Fibroblast of peridontal ligament (primary cell): ENCODE data around the gene PLEKHG5.

Source experiments
- DNase-seq: peaks from one replicate; pipeline ENCODE4 v3.0.0-alpha.2; 2010; ENCODE audit errors: extremely low read depth

PLEKHG5 gene, protein sequence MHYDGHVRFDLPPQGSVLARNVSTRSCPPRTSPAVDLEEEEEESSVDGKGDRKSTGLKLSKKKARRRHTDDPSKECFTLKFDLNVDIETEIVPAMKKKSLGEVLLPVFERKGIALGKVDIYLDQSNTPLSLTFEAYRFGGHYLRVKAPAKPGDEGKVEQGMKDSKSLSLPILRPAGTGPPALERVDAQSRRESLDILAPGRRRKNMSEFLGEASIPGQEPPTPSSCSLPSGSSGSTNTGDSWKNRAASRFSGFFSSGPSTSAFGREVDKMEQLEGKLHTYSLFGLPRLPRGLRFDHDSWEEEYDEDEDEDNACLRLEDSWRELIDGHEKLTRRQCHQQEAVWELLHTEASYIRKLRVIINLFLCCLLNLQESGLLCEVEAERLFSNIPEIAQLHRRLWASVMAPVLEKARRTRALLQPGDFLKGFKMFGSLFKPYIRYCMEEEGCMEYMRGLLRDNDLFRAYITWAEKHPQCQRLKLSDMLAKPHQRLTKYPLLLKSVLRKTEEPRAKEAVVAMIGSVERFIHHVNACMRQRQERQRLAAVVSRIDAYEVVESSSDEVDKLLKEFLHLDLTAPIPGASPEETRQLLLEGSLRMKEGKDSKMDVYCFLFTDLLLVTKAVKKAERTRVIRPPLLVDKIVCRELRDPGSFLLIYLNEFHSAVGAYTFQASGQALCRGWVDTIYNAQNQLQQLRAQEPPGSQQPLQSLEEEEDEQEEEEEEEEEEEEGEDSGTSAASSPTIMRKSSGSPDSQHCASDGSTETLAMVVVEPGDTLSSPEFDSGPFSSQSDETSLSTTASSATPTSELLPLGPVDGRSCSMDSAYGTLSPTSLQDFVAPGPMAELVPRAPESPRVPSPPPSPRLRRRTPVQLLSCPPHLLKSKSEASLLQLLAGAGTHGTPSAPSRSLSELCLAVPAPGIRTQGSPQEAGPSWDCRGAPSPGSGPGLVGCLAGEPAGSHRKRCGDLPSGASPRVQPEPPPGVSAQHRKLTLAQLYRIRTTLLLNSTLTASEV

DNA sequence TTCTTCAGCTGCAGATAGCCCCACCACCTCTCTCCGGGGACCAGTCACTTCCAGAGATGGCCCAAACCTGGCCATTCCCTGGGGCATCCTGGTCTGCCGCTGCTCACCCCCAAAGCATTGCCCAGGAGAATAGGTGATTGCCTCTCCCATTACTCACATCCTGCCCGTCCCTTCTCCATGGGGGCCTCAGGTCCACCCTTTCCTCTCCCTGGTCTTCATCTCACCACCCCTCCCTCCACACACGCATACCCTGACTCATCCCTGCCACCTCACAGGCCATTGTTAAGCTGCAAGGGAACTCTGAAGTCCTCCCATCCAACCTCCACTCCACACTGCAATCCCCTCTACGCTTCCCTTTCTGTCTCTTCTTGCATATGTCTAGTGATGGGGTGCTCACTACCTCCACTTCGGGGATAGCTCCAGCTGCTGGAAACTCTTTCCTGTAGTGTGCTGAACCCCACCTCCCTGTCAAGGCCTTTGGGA is at the start of gene PLEKHG5:
Gene PLEKHG5 (minus strand): TSS at position 188 of the 483 bp plus-strand sequence. CDS start 14,096 bp downstream, outside the sequence.
- peak; percentile 39 for DNase-seq

DNA sequence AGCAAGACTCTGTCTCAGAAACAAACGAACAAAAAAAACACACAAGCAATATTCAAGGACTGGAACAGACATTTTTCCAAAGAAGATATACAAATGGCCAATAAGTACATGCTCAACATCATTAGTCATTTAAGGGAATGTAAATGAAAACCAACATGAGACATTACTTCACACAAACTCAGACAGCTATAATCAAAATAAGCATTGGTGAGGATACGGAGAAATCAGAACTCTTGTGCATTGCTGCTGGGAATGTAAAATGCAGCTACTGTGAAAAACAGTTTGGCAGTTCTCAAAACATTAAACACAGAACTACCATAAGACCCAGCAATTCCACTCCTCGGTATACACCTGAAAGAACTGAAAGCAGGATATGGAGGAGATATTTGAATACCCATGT is 47.5 kb upstream of the PLEKHG5 start:
- DNase-seq, result peak; percentile 80

DNA sequence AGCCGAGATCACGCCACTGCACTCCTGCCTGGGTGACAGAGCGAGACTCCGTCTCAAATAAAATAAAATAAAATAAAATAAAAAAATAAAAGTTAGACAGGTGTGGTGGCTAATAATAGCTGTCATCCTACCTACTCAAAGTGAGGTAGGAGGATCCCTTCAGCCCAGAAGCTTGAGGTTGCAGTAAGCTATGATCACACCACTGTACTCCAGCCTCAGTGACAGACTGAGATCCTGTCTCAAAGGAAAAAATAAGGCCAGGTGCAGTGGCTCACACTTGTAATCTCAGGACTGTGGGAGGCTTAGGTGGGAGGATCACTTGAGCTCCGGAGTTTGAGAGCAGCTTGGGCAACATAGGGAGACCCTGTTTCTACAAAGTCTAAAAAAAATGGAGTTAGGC is 44.8 kb upstream of the PLEKHG5 start:
- DNase-seq, result no peak

DNA sequence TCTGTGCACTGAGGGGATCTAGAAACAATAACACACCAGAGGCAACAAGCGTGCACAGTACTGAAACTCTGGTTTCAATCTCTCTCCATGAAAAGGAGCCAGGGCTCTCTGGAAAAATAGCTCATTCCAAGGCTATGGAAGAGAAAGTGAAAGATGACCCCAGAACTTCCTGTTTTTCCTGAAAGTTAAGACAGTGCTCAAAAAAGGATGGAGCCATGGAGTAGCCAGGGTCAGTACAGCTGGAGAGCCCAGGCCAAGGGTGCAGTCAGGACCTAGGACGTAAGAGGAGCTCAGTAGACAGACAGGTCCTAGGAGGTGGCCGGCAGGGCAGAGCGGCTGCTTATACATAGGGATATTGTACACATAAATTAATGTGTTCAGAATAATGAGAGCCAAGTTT is 43.7 kb upstream of the PLEKHG5 start:
- DNase-seq, result no peak

DNA sequence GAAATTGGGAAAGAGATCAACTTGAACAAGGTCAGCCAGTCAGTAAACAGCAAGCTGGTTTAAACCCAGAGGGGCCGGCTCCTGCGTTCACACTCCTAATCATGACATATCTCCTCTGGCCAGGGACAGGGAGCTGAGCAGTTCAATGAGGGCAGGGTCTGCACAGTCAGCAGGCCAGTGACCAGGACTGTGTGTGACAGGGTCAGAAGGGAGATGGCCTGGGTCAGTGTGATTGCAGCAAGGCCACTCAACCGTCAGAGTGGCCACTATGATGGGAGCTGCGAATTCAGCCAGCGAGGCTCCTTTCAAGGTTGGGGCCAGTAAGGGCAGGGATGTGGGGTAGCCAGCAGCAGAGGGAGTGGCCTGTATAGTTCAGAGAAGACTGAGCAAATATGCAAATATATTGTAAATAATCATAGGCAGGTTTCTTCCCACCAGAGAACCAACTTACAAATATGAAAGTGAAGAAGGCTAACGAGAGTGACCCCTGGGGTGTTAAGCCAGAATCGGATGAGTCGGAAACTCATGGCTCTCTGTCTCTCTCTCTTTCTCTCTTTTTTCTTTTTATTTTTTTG is 42.9 kb upstream of the PLEKHG5 start:
- DNase-seq, result no peak

DNA sequence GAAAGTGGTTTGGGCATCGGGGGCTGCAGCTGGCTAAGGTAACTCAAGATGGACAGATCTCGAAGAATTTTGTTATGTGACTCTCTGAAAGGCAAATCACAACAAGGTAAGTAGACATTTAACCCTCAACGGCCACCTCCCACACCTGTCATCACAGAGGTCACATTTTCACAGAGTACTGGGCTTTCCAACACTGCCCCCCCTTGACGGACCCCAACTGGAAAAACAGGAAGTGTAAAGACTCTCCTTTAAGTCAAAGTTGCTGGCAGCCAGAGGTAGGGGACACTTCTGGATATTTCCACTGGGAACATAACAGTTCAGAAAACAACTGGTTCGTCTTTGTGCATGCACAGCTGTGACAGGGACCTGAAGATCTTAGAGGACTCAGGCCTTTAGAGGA is 40.5 kb upstream of the PLEKHG5 start:
- no peak for DNase-seq

DNA sequence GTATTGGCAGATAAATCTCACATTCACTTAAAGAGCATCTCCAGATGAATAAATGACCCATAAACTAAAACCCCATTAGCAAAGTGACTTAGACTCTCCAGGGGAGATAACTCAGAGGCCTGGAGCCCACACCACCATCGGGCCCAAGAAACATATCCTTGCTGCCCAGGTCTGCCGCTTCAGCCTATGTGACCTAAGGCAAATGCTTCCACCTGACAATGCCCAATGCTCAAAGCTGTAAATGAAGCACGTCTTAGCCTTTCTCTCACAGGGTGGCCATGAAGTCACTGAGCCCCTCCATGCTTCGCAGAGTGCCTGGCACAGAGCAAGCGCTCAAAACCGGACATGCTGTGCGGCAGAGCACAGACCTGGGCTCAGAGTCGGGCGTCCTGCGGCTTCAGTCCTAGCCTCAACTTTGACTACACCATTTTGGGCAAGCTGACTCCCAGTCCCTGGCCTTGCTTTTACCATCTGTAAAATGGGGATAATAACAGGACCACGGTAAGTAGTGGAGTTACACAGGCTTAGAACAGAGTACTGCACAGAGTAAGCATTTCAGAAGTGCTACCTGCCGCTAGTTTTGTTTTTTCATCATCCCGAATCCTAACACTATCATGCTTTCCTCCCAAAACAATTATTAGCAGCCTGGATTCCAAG is 39.2 kb upstream of the PLEKHG5 start:
- DNase-seq, result no peak

DNA sequence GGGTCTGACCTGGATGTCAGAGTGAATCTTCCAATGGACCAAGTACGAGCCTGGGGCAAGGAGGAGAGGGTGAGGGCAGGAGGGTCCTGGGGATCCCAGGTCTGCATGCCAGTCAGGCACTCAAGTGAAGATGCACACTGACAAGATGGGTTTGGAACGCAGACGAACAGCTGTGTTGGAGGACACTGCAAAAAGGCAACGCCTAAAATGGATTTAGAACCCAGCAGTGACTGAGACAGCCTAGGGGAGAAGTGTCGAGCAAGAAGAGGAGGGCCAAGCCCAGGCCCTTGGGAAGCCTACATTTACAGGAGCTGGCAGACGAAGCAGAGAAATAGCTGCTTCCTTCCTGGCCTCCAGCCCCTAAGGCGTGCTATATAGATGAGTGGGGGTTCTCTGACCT is 37.0 kb upstream of the PLEKHG5 start:
- DNase-seq, result no peak

DNA sequence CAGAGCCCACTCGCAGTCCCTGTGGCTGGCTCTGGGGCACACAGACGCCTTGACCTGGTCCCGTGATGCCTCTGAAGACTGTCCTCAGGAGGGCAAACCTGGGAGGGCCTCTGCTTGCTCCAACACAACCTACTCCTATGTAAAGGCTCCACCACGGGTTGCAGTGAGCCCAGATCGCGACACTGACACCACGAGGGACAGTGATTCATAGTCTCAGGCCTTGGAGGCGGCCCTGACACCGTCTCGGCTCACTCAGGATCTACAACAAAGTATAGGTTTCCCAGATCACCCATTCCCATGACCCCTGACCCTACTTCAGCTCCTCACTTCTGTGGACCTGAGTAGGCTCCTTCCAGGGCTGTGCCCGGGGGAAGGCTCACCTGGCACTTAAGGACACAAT is 34.8 kb upstream of the PLEKHG5 start:
- no peak for DNase-seq

DNA sequence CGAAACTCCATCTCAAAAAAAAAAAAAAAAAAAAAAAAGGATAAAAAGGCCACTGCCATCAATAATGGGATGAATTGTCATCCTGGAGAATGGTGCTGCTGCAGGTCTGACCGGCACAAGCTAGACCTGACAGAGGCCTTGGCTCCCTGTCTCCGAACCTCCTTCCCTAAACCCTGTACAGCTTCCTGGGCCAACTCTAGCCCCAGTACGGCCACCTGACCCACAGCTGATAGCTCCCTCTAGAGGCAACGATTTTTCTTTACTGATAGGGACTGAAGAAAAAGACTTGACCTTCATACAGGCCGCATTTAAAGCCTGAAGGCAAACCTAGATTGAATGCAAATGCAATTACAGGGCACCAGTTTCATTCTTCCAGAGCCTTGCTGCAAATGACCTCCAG is 32.1 kb upstream of the PLEKHG5 start:
- DNase-seq, result peak; percentile 47

DNA sequence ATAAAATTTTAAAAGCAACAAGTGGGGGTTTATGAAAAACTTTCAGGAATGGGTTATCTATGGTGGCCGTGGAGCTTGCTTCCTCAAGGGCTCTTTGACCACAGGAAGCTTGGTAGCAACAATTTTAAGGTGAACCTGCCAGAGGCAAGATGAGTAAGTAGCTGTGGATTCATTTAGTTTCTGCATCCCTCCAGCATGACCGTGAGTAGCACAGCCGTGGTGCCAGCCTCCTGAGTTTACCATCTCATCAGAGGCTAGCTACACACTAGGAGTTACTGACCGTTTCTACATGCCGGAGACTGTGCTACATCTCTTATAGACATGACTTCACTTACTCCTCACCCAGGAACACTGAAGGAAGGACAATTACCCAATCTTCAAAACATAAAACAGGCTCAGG is 30.1 kb upstream of the PLEKHG5 start:
- DNase-seq, result no peak

DNA sequence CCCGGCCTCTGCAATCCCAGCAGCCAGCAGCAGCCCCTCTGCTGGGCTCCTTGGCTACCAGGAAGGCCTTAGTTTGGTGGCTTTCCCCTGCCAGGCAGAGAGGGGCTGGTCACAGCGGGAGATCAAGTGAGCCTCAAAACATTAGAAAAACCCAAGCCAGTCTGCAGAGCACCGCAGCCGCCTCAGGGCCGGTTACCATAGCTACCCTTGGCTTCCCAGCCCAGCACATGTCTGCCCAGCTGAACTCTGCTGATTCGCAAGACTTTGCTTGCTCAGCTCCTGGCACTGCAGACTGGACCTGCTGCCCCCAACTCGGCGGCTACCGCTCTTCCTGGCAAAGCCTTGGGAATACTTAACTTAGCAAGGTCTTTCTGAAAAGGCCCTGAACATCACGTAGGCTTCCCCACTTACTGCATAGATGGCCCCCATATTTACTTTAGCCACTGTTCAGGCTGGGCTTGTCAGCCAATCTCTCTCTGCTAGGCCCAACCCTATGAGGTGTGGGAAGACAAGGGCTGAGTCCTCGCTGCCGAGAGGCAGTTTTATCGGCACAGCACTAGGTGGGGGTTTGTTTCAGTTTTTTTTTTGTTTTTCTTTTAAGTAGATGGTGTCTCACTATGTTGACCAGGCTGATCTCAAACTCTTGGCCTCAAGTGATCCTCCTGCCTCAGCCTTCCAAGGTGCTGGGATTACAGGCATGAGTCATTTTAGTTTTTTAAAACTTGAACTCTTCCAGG is 28.6 kb upstream of the PLEKHG5 start:
- peak; percentile 83 for DNase-seq

DNA sequence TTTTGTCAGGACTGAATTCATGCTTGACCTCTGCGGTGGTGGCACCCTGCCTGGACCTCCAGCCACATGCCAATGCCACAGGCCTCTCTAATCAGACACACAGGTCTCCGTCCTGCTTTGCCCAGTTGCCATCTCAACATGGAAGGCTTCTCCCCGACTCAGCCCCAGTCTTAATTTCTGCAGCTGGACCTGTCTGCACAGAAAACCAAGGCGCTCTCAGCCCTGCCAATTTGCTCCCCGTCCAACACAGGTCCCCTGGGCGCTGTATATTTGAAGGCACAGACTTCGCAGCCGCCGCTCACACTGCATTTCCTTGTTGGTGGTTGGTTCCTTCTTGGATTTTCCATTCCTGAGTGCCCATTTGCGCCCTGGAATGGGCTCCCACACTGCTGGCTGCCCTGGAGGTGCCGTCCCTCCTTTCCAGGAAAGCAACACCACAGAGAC is 28.0 kb upstream of the PLEKHG5 start:
- DNase-seq, result no peak

DNA sequence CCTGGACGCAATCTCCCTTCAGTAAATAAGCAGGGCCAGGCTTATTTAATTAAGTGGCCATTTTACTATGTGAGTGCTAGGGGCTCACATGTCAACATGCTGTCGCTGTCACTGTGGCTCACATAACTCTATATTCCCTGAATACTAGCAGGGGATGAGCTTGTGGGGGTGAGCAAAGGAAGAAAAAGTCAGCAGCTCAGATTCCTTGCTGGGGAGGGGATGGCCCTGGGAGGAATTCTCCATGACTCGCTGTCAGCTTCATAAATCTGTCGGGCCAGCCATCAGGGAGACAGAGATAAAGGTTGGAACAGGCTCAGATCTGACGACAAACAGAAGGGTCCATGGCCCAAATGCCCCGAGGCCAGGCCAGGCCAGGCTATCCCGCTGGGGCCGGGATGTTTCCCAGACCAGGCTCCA is 26.0 kb upstream of the PLEKHG5 start:
- no peak for DNase-seq

DNA sequence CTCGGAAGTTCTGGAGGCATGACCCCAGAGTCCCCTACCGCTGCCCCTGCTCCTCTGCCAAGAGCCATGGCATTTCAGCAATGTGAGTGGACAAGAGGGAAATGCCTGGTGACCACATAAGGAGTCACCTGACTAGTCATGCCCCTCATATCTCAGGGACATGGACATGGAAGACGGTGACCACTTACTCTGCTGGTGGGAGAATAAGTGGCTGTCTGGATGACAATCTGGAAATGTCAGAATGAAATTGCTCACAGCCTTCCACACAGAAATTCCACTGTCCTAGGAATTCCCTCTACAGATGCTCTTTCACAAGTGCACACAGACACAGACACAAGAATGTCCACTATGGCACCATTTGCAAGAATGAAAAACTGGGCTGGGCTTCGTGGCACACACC is 24.3 kb upstream of the PLEKHG5 start:
- no peak for DNase-seq

DNA sequence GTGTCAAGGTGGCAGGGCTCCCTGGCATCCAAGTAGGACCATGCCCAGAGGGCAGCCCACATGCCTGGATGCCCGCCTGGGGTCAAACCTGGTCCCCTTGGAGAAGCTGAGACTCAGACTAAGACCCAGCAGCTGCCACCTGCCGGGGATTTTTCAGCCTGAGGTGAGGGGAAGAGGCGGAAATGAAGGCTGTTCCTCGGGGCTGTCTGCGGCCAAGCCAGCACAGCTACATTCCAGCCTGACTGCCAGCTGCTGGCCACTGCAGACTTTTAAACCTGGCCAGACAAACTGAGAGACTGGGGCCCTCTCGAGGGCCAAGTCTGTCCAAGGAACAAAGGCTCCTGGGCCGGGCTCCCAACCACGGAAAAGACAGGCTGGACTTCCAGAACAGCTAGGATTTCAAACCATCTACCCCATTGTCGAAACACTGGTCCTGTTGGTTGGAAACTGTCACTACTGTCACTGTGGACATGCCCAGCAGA is 21.9 kb upstream of the PLEKHG5 start:
- DNase-seq, result no peak

DNA sequence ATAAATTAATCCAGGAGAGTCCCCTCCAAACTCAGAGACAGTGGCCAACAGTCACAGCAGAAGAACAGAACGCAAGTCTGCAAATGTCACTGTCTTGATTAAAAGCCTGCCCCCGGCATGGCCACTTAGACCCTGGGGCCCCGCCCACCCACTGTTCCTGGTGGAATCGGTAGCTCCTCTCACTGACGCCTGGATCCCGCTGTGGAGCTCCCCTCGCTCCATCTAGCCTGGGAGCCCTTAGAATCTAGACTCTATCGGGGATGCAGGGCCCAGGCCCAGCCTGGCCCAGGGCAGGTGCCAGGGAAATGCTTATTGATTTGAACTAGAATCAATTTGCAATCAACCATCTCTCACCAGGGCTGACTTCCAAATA is 21.4 kb upstream of the PLEKHG5 start:
- no peak for DNase-seq

DNA sequence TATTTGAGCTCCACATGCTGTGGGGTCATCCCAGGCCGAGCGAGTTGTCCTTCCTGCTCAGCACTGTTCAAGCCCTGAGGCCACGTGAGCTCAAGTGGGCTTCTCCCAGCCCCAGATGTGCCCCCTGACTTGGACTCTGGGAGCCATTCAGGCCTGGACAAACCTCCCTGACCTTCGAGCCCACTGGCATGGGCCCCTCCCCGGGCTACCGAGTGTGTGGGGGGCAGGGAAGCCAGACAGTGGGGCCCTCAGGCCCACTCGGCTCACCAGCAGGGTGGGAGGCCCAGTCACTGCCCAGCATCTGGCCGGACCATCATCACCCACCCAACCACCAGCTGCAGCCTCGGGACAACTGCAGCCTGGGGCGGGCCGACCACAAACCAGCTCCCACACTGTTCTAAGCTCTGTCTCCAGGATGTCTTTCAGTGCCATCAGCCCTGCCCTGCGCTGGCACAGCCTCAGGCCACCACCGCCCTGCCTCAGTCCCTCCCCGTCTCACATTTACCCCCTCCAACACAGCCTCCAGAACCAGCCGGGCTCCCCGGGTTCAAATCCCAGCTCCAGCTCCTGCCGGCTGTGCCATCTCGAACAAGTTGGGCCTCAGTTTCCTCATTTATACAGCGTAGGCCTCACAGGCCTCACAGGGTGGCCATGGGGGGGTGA is 20.9 kb upstream of the PLEKHG5 start:
- DNase-seq, result no peak

DNA sequence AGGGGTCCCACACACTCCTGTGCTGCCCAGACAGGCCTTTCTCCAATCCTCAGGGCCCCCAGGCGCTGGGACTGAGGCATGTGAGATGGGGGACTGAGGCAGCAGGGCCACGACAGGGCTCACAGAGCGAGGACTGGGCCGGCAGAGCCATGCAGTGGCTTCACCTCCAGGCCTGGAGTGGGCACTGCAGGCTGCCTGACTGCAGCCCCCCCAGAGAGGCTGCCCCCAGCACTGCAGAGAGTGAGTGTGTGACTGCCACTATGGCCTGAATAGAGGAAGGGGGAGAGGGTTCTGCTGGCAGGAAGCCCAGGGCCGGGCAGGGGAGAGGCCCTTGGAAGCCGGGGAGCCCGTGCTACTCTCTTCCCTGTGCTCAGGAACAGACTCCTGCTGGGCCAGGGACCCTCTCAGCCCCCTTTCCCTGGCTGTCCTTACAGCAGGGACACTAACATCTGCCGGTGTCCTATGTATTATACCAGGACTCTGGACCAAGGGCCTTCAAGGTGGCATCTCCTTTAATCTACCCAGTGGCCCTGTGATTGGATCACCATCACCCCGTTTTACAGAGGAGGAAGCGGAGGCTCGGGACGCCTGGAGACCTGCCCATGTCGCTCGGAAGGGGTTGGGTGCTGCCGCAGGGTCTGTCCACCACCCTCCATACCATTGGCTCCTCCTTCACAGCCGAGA is 20.2 kb upstream of the PLEKHG5 start:
- DNase-seq, result no peak

DNA sequence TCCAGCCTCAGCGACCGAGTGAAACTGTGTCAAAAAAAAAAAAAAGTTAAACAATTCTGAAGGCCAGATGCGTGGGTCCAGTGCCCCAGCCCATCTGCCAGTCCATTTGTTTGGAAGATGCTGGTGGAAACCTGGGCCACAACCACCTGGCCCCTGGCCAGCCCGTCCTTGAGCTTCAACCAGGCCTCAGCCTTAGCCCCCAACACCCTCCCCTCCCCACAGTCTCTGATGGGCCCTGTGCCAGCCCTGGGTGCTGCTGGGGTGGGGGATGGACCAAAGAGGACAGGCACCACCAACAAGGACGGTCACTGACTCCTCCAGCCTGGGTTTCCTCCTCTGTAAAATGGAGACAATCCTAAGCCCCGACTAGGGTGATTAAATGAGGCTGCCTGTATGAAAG is 19.6 kb upstream of the PLEKHG5 start:
- DNase-seq, result no peak
